Measurements from ENCODE around the gene POGZ.

DNA sequence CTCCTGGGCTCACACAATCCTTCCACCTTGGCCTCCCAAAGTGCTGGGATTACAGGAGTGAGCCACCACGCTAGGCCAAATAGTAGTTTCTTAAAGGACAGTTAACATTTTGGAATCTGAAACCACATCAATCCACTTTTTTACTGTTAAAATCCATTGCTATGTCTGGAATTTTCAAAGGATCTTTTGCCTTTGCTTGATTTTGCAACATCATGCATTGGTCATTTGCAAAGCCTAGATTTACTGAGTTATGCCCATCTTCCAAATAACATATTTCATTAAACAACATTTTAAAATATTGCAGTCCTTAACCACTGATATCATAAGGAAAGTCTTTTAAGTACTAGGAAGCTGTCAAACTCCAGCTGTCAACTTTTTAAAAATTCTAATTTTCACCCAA, 3.3 kb downstream of the POGZ start:
- TF ChIP-seq, protein P1, sequence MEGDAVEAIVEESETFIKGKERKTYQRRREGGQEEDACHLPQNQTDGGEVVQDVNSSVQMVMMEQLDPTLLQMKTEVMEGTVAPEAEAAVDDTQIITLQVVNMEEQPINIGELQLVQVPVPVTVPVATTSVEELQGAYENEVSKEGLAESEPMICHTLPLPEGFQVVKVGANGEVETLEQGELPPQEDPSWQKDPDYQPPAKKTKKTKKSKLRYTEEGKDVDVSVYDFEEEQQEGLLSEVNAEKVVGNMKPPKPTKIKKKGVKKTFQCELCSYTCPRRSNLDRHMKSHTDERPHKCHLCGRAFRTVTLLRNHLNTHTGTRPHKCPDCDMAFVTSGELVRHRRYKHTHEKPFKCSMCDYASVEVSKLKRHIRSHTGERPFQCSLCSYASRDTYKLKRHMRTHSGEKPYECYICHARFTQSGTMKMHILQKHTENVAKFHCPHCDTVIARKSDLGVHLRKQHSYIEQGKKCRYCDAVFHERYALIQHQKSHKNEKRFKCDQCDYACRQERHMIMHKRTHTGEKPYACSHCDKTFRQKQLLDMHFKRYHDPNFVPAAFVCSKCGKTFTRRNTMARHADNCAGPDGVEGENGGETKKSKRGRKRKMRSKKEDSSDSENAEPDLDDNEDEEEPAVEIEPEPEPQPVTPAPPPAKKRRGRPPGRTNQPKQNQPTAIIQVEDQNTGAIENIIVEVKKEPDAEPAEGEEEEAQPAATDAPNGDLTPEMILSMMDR (IDR thresholded peaks at IDR 0.05): no peak
- TF ChIP-seq POLR2A (IDR thresholded peaks at IDR 0.05): no peak
